RWPE2 (cell line): ENCODE measurements around the gene FAM168A.

Experiments used
- ATAC-seq: fragments of 200-7000 bp; cut with Tn5 transposase; 3 replicates; pipeline ENCODE4 v1.9.1; 2021; ENCODE audit warnings: low read depth
- DNase-seq: peaks from one replicate; pipeline ENCODE4 v3.0.0-alpha.2; 2020; ENCODE audit warnings: low spot score
- H3K27ac ChIP-seq: fragments of 450-650 bp; 2 replicates; pipeline ENCODE4 v1.5.1; 2017; ENCODE audit warnings: mild to moderate bottlenecking; ENCODE audit not compliant: poor library complexity, severe bottlenecking
- H3K27me3 ChIP-seq: fragments of 250-450 bp; sonication (Bioruptor Pico); 2 replicates; pipeline ENCODE4 v1.5.1; 2021; ENCODE audit warnings: mild to moderate bottlenecking, moderate library complexity; ENCODE audit not compliant: insufficient read depth, poor library complexity, severe bottlenecking
- H3K36me3 ChIP-seq: fragments of 250-450 bp; sonication (Bioruptor Pico); 2 replicates; pipeline ENCODE4 v1.5.1; 2020; ENCODE audit warnings: low read depth, mild to moderate bottlenecking, moderate library complexity
- H3K4me1 ChIP-seq: fragments of 250-450 bp; sonication (Bioruptor Pico); 2 replicates; pipeline ENCODE4 v1.5.1; 2021; ENCODE audit warnings: mild to moderate bottlenecking, moderate library complexity; ENCODE audit not compliant: insufficient read depth, poor library complexity, severe bottlenecking
- H3K4me3 ChIP-seq: fragments of 250-450 bp; sonication (Bioruptor Pico); 2 replicates; pipeline ENCODE4 v1.5.1; 2021; ENCODE audit warnings: mild to moderate bottlenecking, moderate library complexity; ENCODE audit not compliant: severe bottlenecking
- H3K9me3 ChIP-seq: fragments of 250-450 bp; sonication (Bioruptor Pico); 2 replicates; pipeline ENCODE4 v1.5.1; 2021; ENCODE audit warnings: mild to moderate bottlenecking, moderate library complexity; ENCODE audit not compliant: severe bottlenecking
- CTCF ChIP-seq: fragments of 450-650 bp; IDR thresholded peaks from one replicate; pipeline ENCODE4 v1.5.1; 2017; ENCODE audit warnings: mild to moderate bottlenecking, moderate library complexity; ENCODE audit not compliant: poor library complexity, severe bottlenecking

The FAM168A gene

GRCh38 chr11:73466643-73467042 lies 131.3 kb downstream of the FAM168A start:
- no peak for TF ChIP-seq CTCF
- Histone ChIP-seq H3K4me3 (no peak overlapping the region), H3K27me3 (no peaks in the 10 kb centered on the region), H3K36me3 (no peaks in the 10 kb centered on the region), H3K4me1 (no peaks in the 10 kb centered on the region), H3K9me3 (no peaks in the 10 kb centered on the region), H3K27ac (no peak overlapping the region)
- DNase-seq (no peak), ATAC-seq (no peak)

- ATAC-seq (no peak), DNase-seq (no peak)
- H3K4me3 ChIP-seq, result no peak overlapping the region
- H3K27ac ChIP-seq, result no peak overlapping the region
- no peaks in the 10 kb centered on the region for H3K36me3 ChIP-seq
- TF ChIP-seq CTCF, result no peak
- no peaks in the 10 kb centered on the region for H3K27me3 ChIP-seq
- no peaks in the 10 kb centered on the region for H3K4me1 ChIP-seq
- H3K9me3 ChIP-seq, result no peaks in the 10 kb centered on the region
These were observed 132.0 kb downstream of the FAM168A start for GRCh38 chr11:73465871-73466270.

GRCh38 chr11:73465023-73465675 lies 132.8 kb downstream of the FAM168A start:
- DNase-seq (no peak), ATAC-seq (no peak)
- Histone ChIP-seq H3K4me1 (no peaks in the 10 kb centered on the region), H3K27me3 (no peaks in the 10 kb centered on the region), H3K27ac (no peak overlapping the region), H3K9me3 (no peaks in the 10 kb centered on the region), H3K36me3 (no peaks in the 10 kb centered on the region), H3K4me3 (no peak overlapping the region)
- TF ChIP-seq CTCF, result no peak

- Histone ChIP-seq H3K36me3 (no peaks in the 10 kb centered on the region), H3K4me3 (no peak overlapping the region), H3K27ac (no peak overlapping the region), H3K4me1 (no peaks in the 10 kb centered on the region), H3K9me3 (no peaks in the 10 kb centered on the region), H3K27me3 (no peaks in the 10 kb centered on the region)
- DNase-seq (no peak), ATAC-seq (no peak)
- no peak for TF ChIP-seq CTCF
These were observed 133.6 kb downstream of the FAM168A start for GRCh38 chr11:73464347-73464746.

- Histone ChIP-seq H3K27ac (no peak overlapping the region), H3K9me3 (no peaks in the 10 kb centered on the region), H3K4me3 (no peak overlapping the region), H3K27me3 (no peaks in the 10 kb centered on the region), H3K36me3 (no peaks in the 10 kb centered on the region), H3K4me1 (no peaks in the 10 kb centered on the region)
- DNase-seq, result no peak
- ATAC-seq, result no peak
- no peak for TF ChIP-seq CTCF
These were observed 134.6 kb downstream of the FAM168A start for GRCh38 chr11:73463359-73463758.
